ENCODE results near the gene SNAP47. TPM values are rescaled to one million over a fixed set of nuclear protein-coding genes. Genes with fewer than 3 reads are reported as not detected.

SNAP47 gene
- total and polyA plus RNA-seq, 2 of the 4 experiments (the other 2 are of a cell fraction) = 39.4 to 72.9 TPM

DNA sequence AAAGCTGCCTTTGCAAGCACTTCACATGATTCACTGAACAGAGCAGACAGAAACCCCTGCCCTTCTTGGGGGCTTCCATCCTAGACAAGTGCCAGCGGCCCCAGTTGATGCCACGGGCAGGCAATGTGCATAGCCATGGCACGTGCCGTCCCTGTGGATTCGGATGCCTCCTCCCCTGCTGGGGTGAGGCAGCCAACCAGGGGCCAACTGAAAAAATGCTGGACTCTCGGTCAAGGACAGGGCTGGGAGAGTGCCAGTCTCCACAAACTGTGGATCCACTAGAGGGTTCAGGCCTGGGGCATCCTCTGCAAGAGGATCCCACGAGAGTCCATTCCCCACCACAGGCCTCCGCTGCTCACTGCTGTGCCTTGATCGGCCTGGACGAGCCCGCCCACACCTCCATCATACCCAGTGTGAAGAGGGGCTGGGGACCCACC is 4.0 kb upstream of the SNAP47 start:
- H4K91ac ChIP-seq (ENCODE audit: insufficient read depth, low read depth, low read length) = no peak overlapping the region
- H2BK5ac ChIP-seq (ENCODE audit: low read depth, low read length, poor library complexity, severe bottlenecking) = no peak overlapping the region
- H2AFZ ChIP-seq (replicated peaks; ENCODE audit: low read length, poor library complexity) = no peak overlapping the region
- no peak overlapping the region for H2BK120ac ChIP-seq (ENCODE audit: low read depth, low read length)
- no peak overlapping the region for H3K4me2 ChIP-seq (ENCODE audit: low read depth, low read length)
- in situ Hi-C loops (cut with MboI; ENCODE audit: low sequenced_read_pairs) (no loop called here), intact Hi-C loops (cut with micrococcal nuclease) (loop anchor here (2.0 kb wide), 1 partner anchor 224 kb away; no protein-coding TSS in a partner anchor), dilution Hi-C loops (cut with HindIII; ENCODE audit: low sequenced_read_pairs, unreplicated experiment) (no loop called here)
- no peak overlapping the region for H3K14ac ChIP-seq (replicated peaks; ENCODE audit: low read depth, low read length)
- ChIA-PET CTCF (interaction anchor here (1.2 kb wide), 1 partner anchor 63 kb away, joined by 4 read pairs; no protein-coding TSS in a partner anchor), POLR2A (ENCODE audit: unreplicated experiment) (no interaction called here)
- no peak for DNase-seq
- H3K27ac ChIP-seq (ENCODE audit: insufficient read depth, low read length) = no peak overlapping the region
- H3K9ac ChIP-seq (ENCODE audit: low read depth, low read length) = no peak overlapping the region
- WGBS, 2 experiments (ENCODE audit: extremely low coverage in 2 of 2, insufficient read length in 1 of 2) = 85% methylated on average over 6 of the region's 11 CpGs; no CpG with 5 or more reads in 1 of the 2 experiments
- no peak overlapping the region for H2BK20ac ChIP-seq (ENCODE audit: low read depth, low read length)
- no peak overlapping the region for H3K4me3 ChIP-seq (ENCODE audit: insufficient read depth, low read depth, low read length)
- TF ChIP-seq, protein P1, sequence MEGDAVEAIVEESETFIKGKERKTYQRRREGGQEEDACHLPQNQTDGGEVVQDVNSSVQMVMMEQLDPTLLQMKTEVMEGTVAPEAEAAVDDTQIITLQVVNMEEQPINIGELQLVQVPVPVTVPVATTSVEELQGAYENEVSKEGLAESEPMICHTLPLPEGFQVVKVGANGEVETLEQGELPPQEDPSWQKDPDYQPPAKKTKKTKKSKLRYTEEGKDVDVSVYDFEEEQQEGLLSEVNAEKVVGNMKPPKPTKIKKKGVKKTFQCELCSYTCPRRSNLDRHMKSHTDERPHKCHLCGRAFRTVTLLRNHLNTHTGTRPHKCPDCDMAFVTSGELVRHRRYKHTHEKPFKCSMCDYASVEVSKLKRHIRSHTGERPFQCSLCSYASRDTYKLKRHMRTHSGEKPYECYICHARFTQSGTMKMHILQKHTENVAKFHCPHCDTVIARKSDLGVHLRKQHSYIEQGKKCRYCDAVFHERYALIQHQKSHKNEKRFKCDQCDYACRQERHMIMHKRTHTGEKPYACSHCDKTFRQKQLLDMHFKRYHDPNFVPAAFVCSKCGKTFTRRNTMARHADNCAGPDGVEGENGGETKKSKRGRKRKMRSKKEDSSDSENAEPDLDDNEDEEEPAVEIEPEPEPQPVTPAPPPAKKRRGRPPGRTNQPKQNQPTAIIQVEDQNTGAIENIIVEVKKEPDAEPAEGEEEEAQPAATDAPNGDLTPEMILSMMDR (conservative IDR thresholded peaks at IDR 0.05; ENCODE audit: low read depth, low read length) = no peak
- TF ChIP-seq, protein P2, sequence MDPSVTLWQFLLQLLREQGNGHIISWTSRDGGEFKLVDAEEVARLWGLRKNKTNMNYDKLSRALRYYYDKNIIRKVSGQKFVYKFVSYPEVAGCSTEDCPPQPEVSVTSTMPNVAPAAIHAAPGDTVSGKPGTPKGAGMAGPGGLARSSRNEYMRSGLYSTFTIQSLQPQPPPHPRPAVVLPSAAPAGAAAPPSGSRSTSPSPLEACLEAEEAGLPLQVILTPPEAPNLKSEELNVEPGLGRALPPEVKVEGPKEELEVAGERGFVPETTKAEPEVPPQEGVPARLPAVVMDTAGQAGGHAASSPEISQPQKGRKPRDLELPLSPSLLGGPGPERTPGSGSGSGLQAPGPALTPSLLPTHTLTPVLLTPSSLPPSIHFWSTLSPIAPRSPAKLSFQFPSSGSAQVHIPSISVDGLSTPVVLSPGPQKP (IDR thresholded peaks at IDR 0.05; ENCODE audit: borderline replicate concordance, low read depth, low read length) = no peak
- TF ChIP-seq MXI1 (IDR thresholded peaks at IDR 0.05; ENCODE audit: borderline replicate concordance, low read depth, low read length) (no peak), CEBPB (IDR thresholded peaks at IDR 0.05; ENCODE audit: low read depth, low read length) (no peak), SMC3 (IDR thresholded peaks at IDR 0.05; ENCODE audit: low read depth, low read length) (no peak), CHD1 (IDR thresholded peaks at IDR 0.05; ENCODE audit: low read depth, low read length) (no peak), RAD21 (IDR thresholded peaks at IDR 0.05; ENCODE audit: low read length) (no peak), BHLHE40 (IDR thresholded peaks at IDR 0.05; ENCODE audit: low read depth, low read length) (no peak), RFX5 (IDR thresholded peaks at IDR 0.05; ENCODE audit: low read depth, low read length) (no peak), FOS (IDR thresholded peaks at IDR 0.05; ENCODE audit: low read depth, low read length) (no peak), MAFK (IDR thresholded peaks at IDR 0.05; ENCODE audit: low read depth, low read length) (no peak), RCOR1 (IDR thresholded peaks at IDR 0.05; ENCODE audit: insufficient replicate concordance, low read length) (no peak)
- TF ChIP-seq, protein P3, sequence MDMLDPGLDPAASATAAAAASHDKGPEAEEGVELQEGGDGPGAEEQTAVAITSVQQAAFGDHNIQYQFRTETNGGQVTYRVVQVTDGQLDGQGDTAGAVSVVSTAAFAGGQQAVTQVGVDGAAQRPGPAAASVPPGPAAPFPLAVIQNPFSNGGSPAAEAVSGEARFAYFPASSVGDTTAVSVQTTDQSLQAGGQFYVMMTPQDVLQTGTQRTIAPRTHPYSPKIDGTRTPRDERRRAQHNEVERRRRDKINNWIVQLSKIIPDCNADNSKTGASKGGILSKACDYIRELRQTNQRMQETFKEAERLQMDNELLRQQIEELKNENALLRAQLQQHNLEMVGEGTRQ (IDR thresholded peaks at IDR 0.05; ENCODE audit: low read depth, low read length) = no peak
- H2BK15ac ChIP-seq (ENCODE audit: low read depth, low read length) = no peak overlapping the region
- no peaks in the 10 kb centered on the region for H3K9me3 ChIP-seq (ENCODE audit: control insufficient read depth, insufficient read depth, low read length)
- H3K23ac ChIP-seq (ENCODE audit: low read depth, low read length) = no peak overlapping the region
- no peaks in the 10 kb centered on the region for H3K27me3 ChIP-seq (ENCODE audit: control insufficient read depth, insufficient read depth, low read length)
- peaks cover 9% of the 10 kb centered on the region for H3K4me1 ChIP-seq (ENCODE audit: control insufficient read depth, insufficient read depth, low read length)
- H3K4ac ChIP-seq (ENCODE audit: low read depth, low read length) = no peak overlapping the region
- peaks cover 10 to 29% of the 10 kb centered on the region in 2 experiments; a peak in 3 of 4 replicates for H3K79me1 ChIP-seq (ENCODE audit: low read depth in 1 of 2, low read length in 2 of 2)
- no TSS peak for BruUV-seq (replicated peaks)
- peaks cover 18% of the 10 kb centered on the region for H4K20me1 ChIP-seq (ENCODE audit: insufficient read depth, low read length)
- no peak overlapping the region for H4K8ac ChIP-seq (ENCODE audit: low read depth in 2 of 2, low read length in 2 of 2)
- no peak overlapping the region for H2AK9ac ChIP-seq (replicated peaks; ENCODE audit: low read depth, low read length, poor library complexity)
- no peak overlapping the region for H4K5ac ChIP-seq (ENCODE audit: low read depth, low read length)
- H2AK5ac ChIP-seq (ENCODE audit: low read depth, low read length) = no peak overlapping the region
- ATAC-seq (ENCODE audit: low read depth) = no peak
- H3K9me1 ChIP-seq (ENCODE audit: insufficient read depth, low read length) = peaks cover 3% of the 10 kb centered on the region; the same call in 1 of the 2 replicates
- no peak overlapping the region for H3K18ac ChIP-seq (ENCODE audit: low read depth, low read length)
- no peak overlapping the region for H3K56ac ChIP-seq (ENCODE audit: extremely low read depth, insufficient read depth, low read length)
- H3K36me3 ChIP-seq (ENCODE audit: control insufficient read depth, insufficient read depth, low read length) = peaks cover 16% of the 10 kb centered on the region; the same call in 1 of the 2 replicates

Measured in IMR-90 (cell line).